ENCODE data around the gene GNG12. TPM values are rescaled to one million over a fixed set of nuclear protein-coding genes. Genes with fewer than 3 reads are reported as not detected.
A peak's percentile ranks its signal among the peaks of the same experiment; 100 is the strongest.

The GNG12 gene
- total RNA-seq, 1 experiment from 2014 or later, result 70.0 TPM

- ATAC-seq (no peak), DNase-seq (ENCODE audit: low read depth, low spot score) (no peak)
- no peaks in the 10 kb centered on the region for H3K27me3 ChIP-seq (ENCODE audit: control insufficient read depth, insufficient read depth, low read length)
- H3K4me1 ChIP-seq (ENCODE audit: control insufficient read depth, insufficient read depth, low read length), result peaks cover 46% of the 10 kb centered on the region
- BruUV-seq (replicated peaks), result no TSS peak
- H3K4me3 ChIP-seq (ENCODE audit: low read depth in 2 of 2, low read length in 2 of 2), result no peak overlapping the region
- TF ChIP-seq REST (IDR thresholded peaks at IDR 0.05; ENCODE audit: insufficient read depth in 1 of 2, low read depth in 2 of 2, low read length in 1 of 2) (no peak), POLR2AphosphoS5 (IDR thresholded peaks at IDR 0.05; ENCODE audit: low read depth, low read length) (no peak), CTCF (IDR thresholded peaks at IDR 0.05) (no peak), TCF7L2 (IDR thresholded peaks at IDR 0.05; ENCODE audit: low read depth, low read length) (no peak), SIN3A (IDR thresholded peaks at IDR 0.05; ENCODE audit: borderline replicate concordance, insufficient read depth, low read depth, low read length) (no peak)
- CTCF ChIA-PET, result no interaction called here
- intact Hi-C loops (cut with micrococcal nuclease; ENCODE audit: unreplicated experiment) (no loop called here), in situ Hi-C loops (cut with HindIII; ENCODE audit: low pct_unique_long_range_greater_than_20kb, low sequenced_read_pairs) (no loop called here)
- H3K9me3 ChIP-seq (ENCODE audit: control insufficient read depth, insufficient read depth, low read depth, low read length), result no peaks in the 10 kb centered on the region
- no peaks in the 10 kb centered on the region for H3K36me3 ChIP-seq (ENCODE audit: control insufficient read depth, insufficient read depth, low read length)
- POLR2A ChIA-PET, result no interaction called here
- H3K27ac ChIP-seq (ENCODE audit: low read length), result peak overlapping the region; percentile 40; the same call in 1 of the 2 replicates
These were observed 121.4 kb downstream of the GNG12 start for GRCh38 chr1:67711855-67712212.

GRCh38 chr1:67711158-67711854, 122.0 kb downstream of the GNG12 start:
- Histone ChIP-seq H3K4me1 (ENCODE audit: control insufficient read depth, insufficient read depth, low read length) (peaks cover 42% of the 10 kb centered on the region), H3K27ac (ENCODE audit: low read length) (peak overlapping the region; percentile 40), H3K4me3 (ENCODE audit: low read depth in 2 of 2, low read length in 2 of 2) (no peak overlapping the region), H3K9me3 (ENCODE audit: control insufficient read depth, insufficient read depth, low read depth, low read length) (no peaks in the 10 kb centered on the region), H3K27me3 (ENCODE audit: control insufficient read depth, insufficient read depth, low read length) (no peaks in the 10 kb centered on the region), H3K36me3 (ENCODE audit: control insufficient read depth, insufficient read depth, low read length) (no peaks in the 10 kb centered on the region)
- ChIA-PET CTCF (no interaction called here), POLR2A (no interaction called here)
- in situ Hi-C loops (cut with HindIII; ENCODE audit: low pct_unique_long_range_greater_than_20kb, low sequenced_read_pairs), result no loop called here
- no peak for DNase-seq (ENCODE audit: low read depth, low spot score)
- TF ChIP-seq TCF7L2 (IDR thresholded peaks at IDR 0.05; ENCODE audit: low read depth, low read length) (no peak), REST (IDR thresholded peaks at IDR 0.05; ENCODE audit: insufficient read depth in 1 of 2, low read depth in 2 of 2, low read length in 1 of 2) (no peak), POLR2AphosphoS5 (IDR thresholded peaks at IDR 0.05; ENCODE audit: low read depth, low read length) (no peak), SIN3A (IDR thresholded peaks at IDR 0.05; ENCODE audit: borderline replicate concordance, insufficient read depth, low read depth, low read length) (no peak), CTCF (IDR thresholded peaks at IDR 0.05) (no peak)
- intact Hi-C loops (cut with micrococcal nuclease; ENCODE audit: unreplicated experiment), result no loop called here
- no peak for ATAC-seq
- no TSS peak for BruUV-seq (replicated peaks)

Data from Panc1 (cell line).